Measurements from ENCODE around the gene SH3BP1. TPM values are rescaled to one million over a fixed set of nuclear protein-coding genes. Genes with fewer than 3 reads are reported as not detected.

Gene SH3BP1
- polyA plus RNA-seq, 2 of the 4 experiments (the other 2 are of a cell fraction), result 1.8 to 2.7 TPM

- POLR2A ChIA-PET, result interaction anchor here (0.9 kb wide), 1 partner anchor 38 kb away, joined by 5 read pairs; the partner anchor contains the start of gene PDXP
Measured at GRCh38 chr22:37619991-37620390, 19.5 kb upstream of the SH3BP1 start.

GRCh38 chr22:37621352-37621860 lies 18.1 kb upstream of the SH3BP1 start:
- CTCF ChIA-PET, result interaction anchor here (0.6 to 7.1 kb wide), 5 partner anchors 11 to 242 kb away, joined by 3 to 36 read pairs (median 4); no protein-coding TSS in a partner anchor
- FAIRE-seq (no peak), DNase-seq (ENCODE audit: low read depth in 1 of 2, low spot score in 1 of 2) (no peak), ATAC-seq (no peak)
- TF ChIP-seq, protein P1, sequence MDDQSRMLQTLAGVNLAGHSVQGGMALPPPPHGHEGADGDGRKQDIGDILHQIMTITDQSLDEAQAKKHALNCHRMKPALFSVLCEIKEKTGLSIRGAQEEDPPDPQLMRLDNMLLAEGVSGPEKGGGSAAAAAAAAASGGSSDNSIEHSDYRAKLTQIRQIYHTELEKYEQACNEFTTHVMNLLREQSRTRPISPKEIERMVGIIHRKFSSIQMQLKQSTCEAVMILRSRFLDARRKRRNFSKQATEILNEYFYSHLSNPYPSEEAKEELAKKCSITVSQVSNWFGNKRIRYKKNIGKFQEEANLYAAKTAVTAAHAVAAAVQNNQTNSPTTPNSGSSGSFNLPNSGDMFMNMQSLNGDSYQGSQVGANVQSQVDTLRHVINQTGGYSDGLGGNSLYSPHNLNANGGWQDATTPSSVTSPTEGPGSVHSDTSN (IDR thresholded peaks at IDR 0.05), result no peak
- TF ChIP-seq PHF8 (IDR thresholded peaks at IDR 0.05; ENCODE audit: borderline replicate concordance, low read depth), result no peak
- no peak for TF ChIP-seq RAD21 (conservative IDR thresholded peaks at IDR 0.05 in 1 of 2, IDR thresholded peaks at IDR 0.05 in 1 of 2)
- TF ChIP-seq CEBPB (IDR thresholded peaks at IDR 0.05), result no peak
- TF ChIP-seq, protein P2, sequence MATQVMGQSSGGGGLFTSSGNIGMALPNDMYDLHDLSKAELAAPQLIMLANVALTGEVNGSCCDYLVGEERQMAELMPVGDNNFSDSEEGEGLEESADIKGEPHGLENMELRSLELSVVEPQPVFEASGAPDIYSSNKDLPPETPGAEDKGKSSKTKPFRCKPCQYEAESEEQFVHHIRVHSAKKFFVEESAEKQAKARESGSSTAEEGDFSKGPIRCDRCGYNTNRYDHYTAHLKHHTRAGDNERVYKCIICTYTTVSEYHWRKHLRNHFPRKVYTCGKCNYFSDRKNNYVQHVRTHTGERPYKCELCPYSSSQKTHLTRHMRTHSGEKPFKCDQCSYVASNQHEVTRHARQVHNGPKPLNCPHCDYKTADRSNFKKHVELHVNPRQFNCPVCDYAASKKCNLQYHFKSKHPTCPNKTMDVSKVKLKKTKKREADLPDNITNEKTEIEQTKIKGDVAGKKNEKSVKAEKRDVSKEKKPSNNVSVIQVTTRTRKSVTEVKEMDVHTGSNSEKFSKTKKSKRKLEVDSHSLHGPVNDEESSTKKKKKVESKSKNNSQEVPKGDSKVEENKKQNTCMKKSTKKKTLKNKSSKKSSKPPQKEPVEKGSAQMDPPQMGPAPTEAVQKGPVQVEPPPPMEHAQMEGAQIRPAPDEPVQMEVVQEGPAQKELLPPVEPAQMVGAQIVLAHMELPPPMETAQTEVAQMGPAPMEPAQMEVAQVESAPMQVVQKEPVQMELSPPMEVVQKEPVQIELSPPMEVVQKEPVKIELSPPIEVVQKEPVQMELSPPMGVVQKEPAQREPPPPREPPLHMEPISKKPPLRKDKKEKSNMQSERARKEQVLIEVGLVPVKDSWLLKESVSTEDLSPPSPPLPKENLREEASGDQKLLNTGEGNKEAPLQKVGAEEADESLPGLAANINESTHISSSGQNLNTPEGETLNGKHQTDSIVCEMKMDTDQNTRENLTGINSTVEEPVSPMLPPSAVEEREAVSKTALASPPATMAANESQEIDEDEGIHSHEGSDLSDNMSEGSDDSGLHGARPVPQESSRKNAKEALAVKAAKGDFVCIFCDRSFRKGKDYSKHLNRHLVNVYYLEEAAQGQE (IDR thresholded peaks at IDR 0.05), result no peak
- TF ChIP-seq NR3C1 (IDR thresholded peaks at IDR 0.05), result no peak
- TF ChIP-seq NFE2L2 (conservative IDR thresholded peaks at IDR 0.05; ENCODE audit: low read length), result no peak
- no peak for TF ChIP-seq CBX2 (IDR thresholded peaks at IDR 0.05; ENCODE audit: borderline replicate concordance, low read depth)
- no peak for TF ChIP-seq HOXB5 (CRISPR knock-in tag; IDR thresholded peaks at IDR 0.05)
- TF ChIP-seq, protein P3, sequence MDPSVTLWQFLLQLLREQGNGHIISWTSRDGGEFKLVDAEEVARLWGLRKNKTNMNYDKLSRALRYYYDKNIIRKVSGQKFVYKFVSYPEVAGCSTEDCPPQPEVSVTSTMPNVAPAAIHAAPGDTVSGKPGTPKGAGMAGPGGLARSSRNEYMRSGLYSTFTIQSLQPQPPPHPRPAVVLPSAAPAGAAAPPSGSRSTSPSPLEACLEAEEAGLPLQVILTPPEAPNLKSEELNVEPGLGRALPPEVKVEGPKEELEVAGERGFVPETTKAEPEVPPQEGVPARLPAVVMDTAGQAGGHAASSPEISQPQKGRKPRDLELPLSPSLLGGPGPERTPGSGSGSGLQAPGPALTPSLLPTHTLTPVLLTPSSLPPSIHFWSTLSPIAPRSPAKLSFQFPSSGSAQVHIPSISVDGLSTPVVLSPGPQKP (IDR thresholded peaks at IDR 0.05; ENCODE audit: low read depth, low read length), result no peak
- TF ChIP-seq GATA3 (IDR thresholded peaks at IDR 0.05; ENCODE audit: borderline replicate concordance), result no peak
- TF ChIP-seq RCOR1 (IDR thresholded peaks at IDR 0.05; ENCODE audit: low read depth, low read length), result no peak
- no peak for TF ChIP-seq MAX (IDR thresholded peaks at IDR 0.05)
- no peak for TF ChIP-seq RARB (CRISPR knock-in tag; IDR thresholded peaks at IDR 0.05)
- H3K4me1 ChIP-seq, result no peaks in the 10 kb centered on the region
- POLR2A ChIA-PET, result no interaction called here
- WGBS (ENCODE audit: missing lambda C conversion rate), result 98% methylated on average over 9 of the region's 12 CpGs
- H3K27ac ChIP-seq, result no peak overlapping the region
- H3K4me2 ChIP-seq, result no peak overlapping the region
- no peak overlapping the region for H3K4me3 ChIP-seq
- no peaks in the 10 kb centered on the region for H3K9me3 ChIP-seq

More at GRCh38 chr22:37619991-37620390, 19.5 kb upstream of the SH3BP1 start:
- no peaks in the 10 kb centered on the region for H3K4me1 ChIP-seq
- no peak overlapping the region for H3K27ac ChIP-seq
- ATAC-seq, result no peak
- no peak for FAIRE-seq
- H3K4me2 ChIP-seq, result no peak overlapping the region
- no peak for DNase-seq (ENCODE audit: low read depth in 1 of 2, low spot score in 1 of 2)
- H3K4me3 ChIP-seq, result no peak overlapping the region
- CTCF ChIA-PET, result interaction anchor here (0.9 to 7.1 kb wide), 6 partner anchors 9 to 23 kb away, joined by 3 to 36 read pairs (median 6); no protein-coding TSS in a partner anchor
- H3K9me3 ChIP-seq, result no peaks in the 10 kb centered on the region
- TF ChIP-seq EP300 (IDR thresholded peaks at IDR 0.05) (no peak), RNF2 (IDR thresholded peaks at IDR 0.05; ENCODE audit: borderline replicate concordance, low read depth) (no peak), HOXB13 (CRISPR knock-in tag; IDR thresholded peaks at IDR 0.05; ENCODE audit: low read depth) (no peak), RCOR1 (IDR thresholded peaks at IDR 0.05; ENCODE audit: low read depth, low read length) (no peak), MAFK (IDR thresholded peaks at IDR 0.05; ENCODE audit: partially characterized antibody) (no peak), JUN (IDR thresholded peaks at IDR 0.05) (no peak), KDM1A (IDR thresholded peaks at IDR 0.05; ENCODE audit: low read depth) (no peak), FOSL2 (IDR thresholded peaks at IDR 0.05) (no peak), FOSL2 (CRISPR knock-in tag; IDR thresholded peaks at IDR 0.05) (no peak), KDM5A (IDR thresholded peaks at IDR 0.05) (no peak), NFE2L2 (conservative IDR thresholded peaks at IDR 0.05; ENCODE audit: low read length) (no peak), HOXA7 (CRISPR knock-in tag; IDR thresholded peaks at IDR 0.05) (no peak), USF2 (IDR thresholded peaks at IDR 0.05) (no peak)
- WGBS (ENCODE audit: missing lambda C conversion rate), result 93% methylated on average over 2 of the region's 7 CpGs
